IPS-18c (cell line): ENCODE data around the gene NOA1.

Experiments
- H3K4me3 ChIP-seq: 2 replicates; pipeline ENCODE4 v1.7.0; 2013; ENCODE audit warnings: low read depth, mild to moderate bottlenecking, low read length, moderate library complexity; ENCODE audit not compliant: insufficient read depth
- H3K9me3 ChIP-seq: one replicate; pipeline ENCODE4 v1.6.1; 2013; ENCODE audit warnings: mild to moderate bottlenecking, low read length, moderate library complexity; ENCODE audit not compliant: control insufficient read depth, insufficient read depth

The NOA1 gene

DNA sequence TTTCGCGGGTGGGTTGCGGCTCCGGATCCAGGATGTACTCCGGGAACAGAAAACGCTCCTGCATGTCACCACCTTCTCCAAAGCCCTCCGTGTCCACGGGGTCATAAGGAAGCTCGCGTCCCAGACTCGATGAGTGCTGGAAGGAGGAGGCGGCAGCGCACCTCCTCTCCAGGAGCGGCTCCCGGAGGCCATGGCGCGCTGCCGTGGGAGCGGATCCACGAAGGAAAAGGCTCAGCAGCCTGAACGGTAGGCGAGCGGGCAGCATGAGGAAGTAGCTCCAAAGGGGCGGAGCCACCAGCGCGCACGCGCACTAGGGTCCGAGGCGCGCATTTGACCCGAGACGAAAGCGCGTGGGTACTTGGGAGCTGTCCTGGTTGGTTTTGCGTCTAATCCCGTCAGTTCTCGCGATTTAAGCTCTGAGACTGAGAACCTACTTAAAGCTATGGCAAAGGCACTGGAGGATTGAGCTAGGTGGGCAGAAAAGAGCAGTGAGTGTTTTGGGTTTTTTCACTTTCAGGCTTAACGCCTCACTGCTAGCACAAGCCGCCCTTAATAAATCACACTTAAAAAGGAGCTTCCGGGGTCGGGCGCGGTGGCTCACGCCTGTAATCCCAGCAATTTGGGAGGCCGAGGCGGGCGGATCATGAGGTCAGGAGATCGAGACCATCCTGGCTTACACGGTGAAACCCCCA, at the start of gene NOA1:
Gene NOA1, minus strand, starts transcription at position 286 of the 692 bp plus-strand sequence. Its CDS starts 21 bp downstream, at position 265.
- H3K4me3 ChIP-seq = peak within 1 kb of the TSS; percentile 94
- no peaks in the 10 kb centered on the region for H3K9me3 ChIP-seq

DNA sequence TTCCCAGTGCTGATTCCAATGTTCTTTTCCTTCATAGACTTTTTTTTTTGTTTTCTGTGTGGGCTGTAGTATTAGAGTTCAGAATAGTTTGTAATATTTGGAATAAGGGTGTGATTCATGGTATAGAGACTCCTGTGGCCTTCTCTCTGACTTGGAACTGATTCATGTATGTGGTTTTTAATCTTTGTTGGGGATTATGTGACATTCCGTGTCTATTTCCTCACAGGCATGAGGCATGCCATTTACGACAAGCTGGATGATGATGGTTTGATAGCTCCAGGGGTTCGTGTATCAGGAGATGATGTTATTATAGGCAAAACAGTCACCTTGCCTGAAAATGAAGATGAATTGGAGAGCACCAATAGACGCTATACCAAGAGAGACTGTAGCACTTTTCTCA, 45.7 kb upstream of the NOA1 start:
- no peak overlapping the region for H3K4me3 ChIP-seq
- no peaks in the 10 kb centered on the region for H3K9me3 ChIP-seq

DNA sequence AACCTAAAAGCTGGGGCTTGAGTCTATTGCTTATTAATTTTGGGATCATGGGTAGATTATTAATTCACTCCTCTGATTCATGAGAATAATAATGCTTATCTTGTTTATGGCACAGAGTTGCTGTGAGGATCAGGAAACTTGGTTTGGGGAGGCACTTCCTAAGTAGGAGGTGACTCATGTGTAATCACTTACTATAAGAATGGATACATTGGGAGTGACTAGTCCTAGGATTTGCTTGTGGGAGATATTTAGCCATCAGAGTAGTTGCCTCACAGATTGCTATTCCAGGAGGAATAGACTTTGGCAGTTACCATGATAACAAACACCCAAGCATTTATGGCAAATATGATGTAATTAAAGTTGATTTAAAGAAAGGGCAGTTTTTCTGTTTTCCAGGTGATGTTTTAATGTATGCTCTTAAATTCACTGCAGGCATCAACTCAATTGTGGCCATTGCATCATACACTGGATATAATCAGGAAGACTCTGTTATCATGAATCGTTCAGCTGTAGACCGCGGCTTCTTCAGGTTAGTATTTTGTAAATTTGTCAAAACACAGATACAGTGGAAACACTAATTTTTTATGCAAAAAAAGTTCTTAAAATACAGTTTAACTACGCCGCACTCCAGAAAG, 43.2 kb upstream of the NOA1 start:
- Histone ChIP-seq H3K4me3 (no peak overlapping the region), H3K9me3 (no peaks in the 10 kb centered on the region)

DNA sequence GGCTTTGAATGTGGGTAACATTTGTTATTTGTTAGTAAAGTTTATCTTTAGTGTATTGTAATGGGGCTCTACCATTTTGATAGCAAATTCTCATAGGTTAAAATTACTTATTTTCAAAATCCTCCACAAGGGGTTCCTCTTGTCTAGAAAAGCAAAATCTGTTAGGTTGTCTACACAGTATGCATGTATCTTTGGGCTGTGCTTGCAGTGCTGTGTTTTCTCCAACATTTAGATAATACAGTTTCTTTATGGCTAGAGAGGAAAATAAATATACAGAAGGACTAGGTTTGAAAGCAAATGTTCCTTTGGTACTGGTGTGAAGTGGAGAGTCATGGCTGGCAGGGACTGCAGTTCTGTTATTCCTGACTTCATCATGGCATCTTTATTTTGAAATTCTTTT, 41.6 kb upstream of the NOA1 start:
- no peak overlapping the region for H3K4me3 ChIP-seq
- no peaks in the 10 kb centered on the region for H3K9me3 ChIP-seq

GRCh38 chr4:57013543-57014120, 36.2 kb upstream of the NOA1 start:
- H3K9me3 ChIP-seq = no peaks in the 10 kb centered on the region
- H3K4me3 ChIP-seq = no peak overlapping the region

- no peak overlapping the region for H3K4me3 ChIP-seq
Measured at GRCh38 chr4:56999751-57000150, 22.3 kb upstream of the NOA1 start.

DNA sequence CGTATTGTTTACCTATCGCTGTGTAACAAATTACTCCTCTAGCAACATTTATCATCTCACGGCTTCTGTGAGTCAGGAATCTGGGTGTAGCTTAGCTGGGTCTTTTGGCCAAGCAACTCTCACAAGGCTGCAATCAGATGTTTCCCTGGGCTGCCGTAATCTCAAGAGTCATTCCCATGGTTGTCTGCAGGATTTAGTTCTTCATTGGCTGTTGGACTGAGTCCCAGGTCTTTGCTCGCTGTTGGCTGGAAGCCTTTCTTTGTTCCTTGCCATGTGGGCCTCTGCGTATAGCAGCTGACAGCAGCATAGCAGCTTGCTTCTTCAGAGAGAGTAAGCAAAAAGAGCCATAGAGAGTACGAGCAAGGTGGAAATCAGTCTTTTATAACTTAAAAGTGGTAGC, 18.1 kb upstream of the NOA1 start:
- H3K9me3 ChIP-seq = peaks cover 2% of the 10 kb centered on the region

More at GRCh38 chr4:56999751-57000150, 22.3 kb upstream of the NOA1 start:
- H3K9me3 ChIP-seq = no peaks in the 10 kb centered on the region

GRCh38 chr4:56990109-56990905, 12.9 kb upstream of the NOA1 start:
- Histone ChIP-seq H3K4me3 (no peak overlapping the region), H3K9me3 (peaks cover 2% of the 10 kb centered on the region)

More for the DNA sequence above, 18.1 kb upstream of the NOA1 start:
- no peak overlapping the region for H3K4me3 ChIP-seq

DNA sequence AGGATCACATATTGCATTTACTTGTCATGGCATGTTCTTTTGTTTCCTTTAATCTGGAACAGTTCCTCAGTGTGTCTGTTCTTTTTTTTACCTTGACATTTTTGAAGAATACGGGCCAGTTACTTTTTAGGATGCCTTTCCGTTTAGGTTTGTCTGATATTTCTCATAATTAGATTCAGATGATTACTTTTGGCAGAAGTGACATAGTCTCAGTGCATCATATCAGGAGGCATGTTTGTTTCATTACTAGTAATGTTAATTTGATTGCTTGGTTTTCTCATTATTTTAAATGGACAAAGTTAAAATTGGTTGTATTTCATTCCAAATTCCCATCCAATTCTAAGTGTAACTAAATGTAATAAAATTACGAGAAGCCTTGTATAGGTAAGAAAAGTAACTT, 9.5 kb upstream of the NOA1 start:
- no peaks in the 10 kb centered on the region for H3K9me3 ChIP-seq
- H3K4me3 ChIP-seq = no peak overlapping the region

- H3K4me3 ChIP-seq = no peak overlapping the region
- H3K9me3 ChIP-seq = no peaks in the 10 kb centered on the region
Measured at GRCh38 chr4:56986192-56986591, 8.8 kb upstream of the NOA1 start.

GRCh38 chr4:56981795-56982201, 4.4 kb upstream of the NOA1 start:
- no peak overlapping the region for H3K4me3 ChIP-seq
- no peaks in the 10 kb centered on the region for H3K9me3 ChIP-seq

DNA sequence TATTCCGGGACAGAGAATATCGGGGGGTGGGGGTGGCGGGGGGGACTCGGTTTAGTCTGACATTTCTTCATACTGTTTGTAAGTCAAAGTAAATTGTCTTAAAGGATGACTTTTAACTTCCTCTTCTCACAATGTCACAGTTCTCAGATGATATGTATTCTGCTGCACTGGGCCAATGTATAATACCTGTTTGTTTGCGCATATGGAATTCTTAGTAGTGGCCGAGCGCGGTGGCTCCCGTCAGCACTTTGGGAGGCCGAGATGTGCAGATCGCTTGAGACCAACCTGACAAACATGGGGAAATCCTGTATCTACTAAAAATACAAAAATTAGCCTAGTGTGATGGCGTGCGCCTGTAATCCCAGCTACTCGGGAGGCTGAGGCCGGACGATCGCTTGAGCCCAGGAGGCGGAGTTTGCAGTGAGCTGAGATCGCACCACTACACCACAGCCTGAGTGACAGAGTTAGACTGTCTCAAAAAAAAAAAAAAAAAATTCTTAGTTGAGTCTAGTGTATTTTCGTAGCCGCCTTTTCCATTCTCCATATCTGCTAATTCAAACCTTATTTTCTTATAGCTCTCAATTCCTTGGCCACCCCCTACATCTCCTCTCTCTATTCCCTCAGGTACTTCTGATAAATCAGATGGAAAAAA, 2.1 kb upstream of the NOA1 start:
- peak overlapping the region; percentile 94 for H3K4me3 ChIP-seq
- H3K9me3 ChIP-seq = no peaks in the 10 kb centered on the region

DNA sequence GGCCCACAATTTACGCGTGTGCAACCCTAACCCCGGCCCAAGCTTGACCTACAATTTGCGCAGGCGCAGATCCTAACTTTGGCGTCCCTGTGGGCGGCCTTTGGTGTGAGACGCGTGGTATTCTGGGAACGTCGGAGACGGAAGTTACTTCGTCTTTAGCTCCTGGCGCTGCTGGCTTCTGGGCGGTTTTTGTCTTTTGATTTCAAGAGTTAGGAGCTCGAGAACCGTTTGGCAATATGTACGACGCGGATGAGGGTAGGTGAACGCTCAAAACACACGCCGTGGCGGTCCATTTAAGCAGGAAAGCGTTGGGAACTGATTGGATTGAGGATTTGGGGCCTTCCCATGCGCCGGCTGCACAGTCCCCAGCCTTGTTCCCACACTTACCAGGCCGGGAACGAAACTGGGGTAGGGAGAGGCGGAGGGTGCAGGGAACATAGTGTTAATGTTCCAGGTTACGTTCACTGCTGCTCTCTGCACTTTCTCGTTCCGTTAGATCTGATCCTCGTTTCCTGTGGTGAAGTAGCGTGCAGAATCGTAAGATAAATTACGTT, 1.4 kb upstream of the NOA1 start, which contains the start of gene POLR2B:
Gene POLR2B, plus strand, starts transcription at position 147 of the 554 bp plus-strand sequence. Its CDS starts 90 bp downstream, at position 237.
- Histone ChIP-seq H3K4me3 (peak within 1 kb of the TSS; percentile 94), H3K9me3 (no peaks in the 10 kb centered on the region)

DNA sequence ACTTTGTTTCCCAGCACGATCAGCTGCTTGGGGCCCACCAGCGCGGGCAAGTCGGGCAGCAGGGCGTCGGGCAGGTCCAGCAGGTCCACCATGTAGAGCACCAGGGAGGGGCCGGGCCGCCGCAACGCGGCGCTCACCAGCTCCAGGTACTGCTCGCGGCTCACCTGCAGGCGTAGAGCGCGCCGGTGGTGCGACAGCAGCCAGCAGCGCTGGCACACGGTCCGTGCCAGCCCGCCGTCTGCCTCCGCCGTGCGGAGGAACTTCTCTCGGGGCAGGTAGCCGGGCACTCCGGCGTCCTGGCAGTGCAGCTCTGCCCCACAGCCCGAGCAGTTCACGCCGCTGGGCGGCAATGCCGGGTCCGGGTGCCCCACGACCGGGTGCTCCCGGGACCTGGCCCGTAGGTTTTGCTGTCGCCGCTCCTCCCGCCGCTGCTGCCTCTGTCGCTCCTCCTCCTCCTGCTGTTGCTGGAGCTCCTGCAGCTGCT, 527 bp downstream of the NOA1 start:
- Histone ChIP-seq H3K9me3 (no peaks in the 10 kb centered on the region), H3K4me3 (peak overlapping the region; percentile 94)

DNA sequence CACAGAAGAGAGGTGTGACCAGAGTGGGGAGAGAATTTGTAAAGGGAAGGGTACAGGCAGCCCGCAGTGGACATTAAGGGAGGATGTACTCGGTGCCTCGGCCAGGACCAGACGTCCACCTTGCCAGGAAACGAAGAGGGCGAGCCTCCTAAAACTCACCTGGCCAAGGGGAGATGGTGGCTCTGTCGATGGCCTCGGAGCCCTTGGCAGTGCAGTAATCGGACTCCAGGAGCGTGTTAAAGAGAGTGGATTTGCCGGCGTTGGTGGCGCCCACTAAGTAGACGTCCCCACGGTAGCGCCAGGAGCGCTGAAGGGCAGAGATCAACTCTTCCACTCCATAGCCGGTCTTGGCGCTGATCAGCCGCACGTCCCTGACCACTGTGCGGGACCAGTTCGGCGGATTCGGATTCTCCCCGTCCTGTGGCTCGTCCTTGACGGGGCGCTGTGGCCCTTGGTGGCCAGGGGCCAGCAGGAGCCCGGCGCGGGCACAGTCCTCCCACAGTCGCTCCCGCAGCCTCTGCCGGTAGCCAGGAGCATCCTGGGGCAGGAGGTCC, 1.0 kb downstream of the NOA1 start:
- peak overlapping the region; percentile 94 for H3K4me3 ChIP-seq

GRCh38 chr4:56973336-56973735, 4.1 kb downstream of the NOA1 start:
- no peak overlapping the region for H3K4me3 ChIP-seq

More for the DNA sequence above, 1.0 kb downstream of the NOA1 start:
- H3K9me3 ChIP-seq = no peaks in the 10 kb centered on the region

More at GRCh38 chr4:56973336-56973735, 4.1 kb downstream of the NOA1 start:
- no peaks in the 10 kb centered on the region for H3K9me3 ChIP-seq
